Measurements from ENCODE around the gene KIAA1191.
A peak's percentile ranks its signal among the peaks of the same experiment; 100 is the strongest.

The KIAA1191 gene

DNA sequence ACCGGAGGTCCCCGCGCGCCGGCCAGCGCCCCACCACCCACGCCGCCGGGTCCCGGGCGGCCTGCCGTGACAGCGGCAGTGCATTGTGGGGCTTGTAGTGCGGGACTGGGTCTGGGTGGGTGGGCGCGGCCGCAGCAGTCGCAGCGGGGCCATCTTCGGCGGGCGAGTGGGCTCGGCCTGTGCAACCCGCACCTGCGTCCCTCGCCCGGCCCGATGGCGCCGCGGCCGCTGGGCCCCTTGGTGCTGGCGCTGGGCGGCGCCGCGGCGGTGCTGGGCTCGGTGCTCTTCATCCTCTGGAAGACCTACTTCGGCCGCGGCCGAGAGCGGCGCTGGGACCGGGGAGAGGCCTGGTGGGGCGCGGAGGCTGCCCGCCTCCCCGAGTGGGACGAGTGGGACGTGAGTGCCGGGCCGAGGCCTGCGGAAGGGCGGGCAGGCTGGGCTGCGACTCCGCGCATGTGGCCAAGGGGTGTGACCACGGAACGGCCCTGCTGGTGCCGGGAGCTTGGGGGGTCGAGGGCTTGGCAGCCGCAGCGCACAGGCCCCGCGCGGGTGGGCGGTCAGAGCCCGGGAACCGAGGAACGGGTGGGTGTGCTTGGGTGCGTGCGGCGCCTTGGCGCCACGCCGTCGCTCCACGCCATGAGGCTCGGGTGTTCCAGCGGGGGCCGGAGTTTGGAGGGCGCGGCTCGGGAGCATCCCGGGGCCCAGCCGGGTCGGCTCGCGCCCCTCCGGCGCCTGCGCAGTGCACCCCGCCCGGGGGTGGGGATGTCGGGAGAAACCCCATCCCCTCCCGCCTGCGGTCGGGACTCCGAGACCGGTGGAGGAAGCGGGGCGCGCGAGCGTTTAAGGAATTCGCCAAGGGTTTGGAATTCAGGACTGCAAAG is 4.0 kb upstream of the KIAA1191 start, which contains the start of gene ARL10:
Gene ARL10, plus strand, starts transcription at position 137 of the 881 bp plus-strand sequence. Its CDS starts 77 bp downstream, at position 214.
- peak; percentile 66 for DNase-seq

DNA sequence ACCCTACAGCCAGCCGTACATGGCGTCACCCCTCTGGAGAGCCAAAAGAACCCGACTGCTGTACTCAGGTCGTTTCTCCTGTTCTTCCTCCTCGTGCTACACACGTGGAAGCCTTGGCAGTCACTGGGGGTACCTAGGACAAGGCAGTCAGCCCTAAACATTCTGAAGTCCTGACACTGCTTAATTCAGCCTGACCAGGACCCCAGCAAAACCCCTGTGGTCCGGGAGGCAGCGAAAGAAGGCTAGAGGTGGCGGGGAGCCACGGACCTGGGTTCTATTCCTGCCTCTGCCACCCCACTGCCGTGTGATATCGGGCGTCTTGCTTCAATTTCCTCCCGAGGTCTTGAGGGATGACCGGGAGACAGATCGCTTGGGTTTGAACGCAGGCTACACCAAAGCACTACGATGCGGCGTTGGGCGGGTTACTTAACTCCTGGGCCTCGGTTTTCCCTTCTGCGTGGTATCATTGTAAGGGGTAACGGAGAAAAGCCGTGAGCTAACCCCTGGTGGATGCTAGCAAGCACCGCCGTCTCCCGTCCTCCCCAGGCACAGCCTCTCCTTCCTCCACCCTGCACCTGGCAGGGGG is 3.3 kb upstream of the KIAA1191 start:
- no peak for DNase-seq

DNA sequence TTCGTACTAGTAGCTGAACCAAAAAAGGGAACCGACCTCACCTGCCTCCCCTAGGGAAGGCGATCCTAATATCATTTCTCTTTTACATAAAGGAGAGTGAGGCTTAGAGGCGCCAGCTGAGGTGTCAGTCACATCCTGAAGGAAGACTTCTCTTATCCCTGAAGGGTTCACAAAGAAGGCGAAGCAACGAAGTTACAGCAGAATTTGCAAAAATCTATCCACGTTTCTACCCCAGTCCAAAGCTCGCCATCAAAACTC is 598 bp upstream of the KIAA1191 start:
- no peak for DNase-seq

DNA sequence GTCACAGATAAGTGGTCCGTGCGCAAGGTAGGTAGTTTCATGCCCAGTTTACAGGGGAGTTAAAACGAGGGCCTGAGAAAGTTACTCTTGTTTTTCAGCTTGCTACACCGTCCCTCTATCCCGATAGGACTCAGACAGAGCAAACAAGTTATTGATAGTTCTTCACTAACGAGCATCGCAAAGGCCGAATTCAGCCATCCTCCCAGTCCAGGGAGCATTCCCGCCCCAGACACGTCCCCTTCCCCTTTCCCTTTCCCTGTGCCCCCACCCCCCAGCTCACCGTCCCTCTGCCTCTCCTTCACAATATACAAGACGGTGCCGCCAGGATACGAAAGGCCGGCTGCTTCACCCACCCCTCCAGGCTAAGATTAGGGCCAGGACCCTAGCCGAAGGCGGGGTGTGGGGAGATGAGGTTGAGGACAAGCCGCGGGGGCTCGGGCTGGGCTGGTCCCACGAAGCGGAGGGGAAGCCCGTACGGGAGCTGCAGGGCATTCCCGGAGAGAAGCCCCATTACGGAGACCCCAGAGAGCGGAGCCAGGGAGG is 599 bp downstream of the KIAA1191 start:
- DNase-seq = peak; percentile 60

DNA sequence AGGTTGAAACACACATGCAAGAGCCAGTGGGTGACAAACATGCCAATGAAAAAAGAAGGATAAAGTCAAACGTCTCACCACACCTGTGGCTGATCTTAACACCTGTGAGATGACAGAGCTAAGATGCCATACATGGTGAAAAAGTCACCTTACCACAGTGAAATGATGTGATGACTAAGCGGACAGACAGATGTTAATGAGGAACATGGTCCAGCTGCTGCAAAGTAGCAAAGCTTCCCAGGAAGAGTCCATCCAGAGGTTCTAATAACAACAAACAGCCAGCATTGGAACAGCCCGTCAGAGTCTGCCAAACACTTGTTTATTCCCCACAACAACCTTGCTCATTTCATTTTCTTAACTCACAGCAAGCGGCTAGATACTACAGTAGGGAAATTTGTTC is 1.9 kb downstream of the KIAA1191 start:
- DNase-seq = no peak

DNA sequence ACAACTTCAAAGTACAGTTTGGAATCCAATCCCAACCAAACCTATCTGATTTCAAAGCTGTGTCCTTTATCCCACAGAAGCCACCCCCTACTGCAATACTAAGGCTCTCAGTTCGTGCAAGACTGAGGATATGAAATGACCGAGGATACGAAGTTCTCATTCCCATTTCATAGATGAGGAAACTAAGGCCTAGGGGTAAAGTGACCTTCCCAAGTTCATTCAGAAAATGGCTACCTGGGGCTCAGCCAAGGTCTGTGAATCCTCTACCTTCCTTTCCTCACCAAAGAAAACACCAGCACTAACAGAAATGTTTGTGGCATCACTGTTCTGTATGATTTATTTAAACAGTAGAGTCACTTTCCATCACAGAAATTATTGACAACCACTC is 5.4 kb downstream of the KIAA1191 start:
- no peak for DNase-seq

DNA sequence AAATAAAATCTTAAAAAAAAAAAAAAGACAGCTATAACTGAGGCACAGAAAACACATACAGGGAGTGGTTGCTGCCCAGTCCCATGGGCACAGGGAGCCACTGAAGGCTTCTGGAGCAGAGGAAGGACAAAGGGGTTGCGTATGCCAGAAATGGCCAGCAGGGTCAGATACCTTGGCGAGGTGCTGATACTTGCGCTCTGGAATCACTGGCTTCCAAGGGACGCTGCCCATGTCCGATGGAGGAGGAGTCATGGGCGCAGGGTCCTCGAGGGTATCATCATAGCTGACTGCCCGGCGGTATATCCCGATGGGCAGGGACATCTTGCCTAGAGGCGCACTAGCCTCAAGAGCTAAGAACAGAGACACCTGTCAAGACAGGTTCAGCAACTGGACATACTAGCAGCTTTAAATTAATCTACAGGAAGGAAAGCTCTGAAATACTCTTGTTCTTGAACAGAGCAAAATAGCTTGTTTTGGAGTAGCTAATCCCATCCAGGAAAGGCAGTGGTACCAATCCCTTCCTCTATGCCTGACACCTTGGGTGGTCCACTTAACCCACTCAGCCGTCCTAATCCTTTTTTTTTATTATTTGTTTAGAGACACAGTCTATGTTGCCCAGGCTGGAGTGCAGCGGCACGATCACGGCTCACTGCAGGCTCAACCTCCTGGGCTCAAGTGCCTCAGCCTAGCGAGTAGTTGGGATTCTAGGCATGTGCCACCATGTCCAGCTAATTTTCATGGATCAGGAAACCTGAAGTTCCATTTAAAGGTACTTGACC is 6.0 kb downstream of the KIAA1191 start:
- no peak for DNase-seq

DNA sequence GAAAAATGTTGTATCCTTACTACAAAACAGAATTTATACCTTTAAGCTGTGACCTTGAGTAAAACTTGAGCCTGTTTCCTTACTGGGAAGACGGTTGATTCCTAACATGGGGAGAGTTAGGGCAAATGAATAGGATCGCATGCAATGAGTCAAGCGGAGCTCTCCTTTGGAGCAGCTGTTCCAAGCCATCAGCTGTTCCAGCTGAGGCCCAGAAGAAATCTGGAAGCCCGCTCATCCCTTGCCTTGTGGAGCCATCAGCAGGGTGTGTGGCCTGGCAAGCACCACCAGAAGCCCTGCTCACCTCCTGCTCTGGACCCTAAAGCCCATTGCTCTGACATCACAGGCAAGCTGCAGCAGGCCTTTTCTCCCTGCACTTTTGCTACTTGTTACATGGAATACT is 8.0 kb downstream of the KIAA1191 start:
- no peak for DNase-seq

DNA sequence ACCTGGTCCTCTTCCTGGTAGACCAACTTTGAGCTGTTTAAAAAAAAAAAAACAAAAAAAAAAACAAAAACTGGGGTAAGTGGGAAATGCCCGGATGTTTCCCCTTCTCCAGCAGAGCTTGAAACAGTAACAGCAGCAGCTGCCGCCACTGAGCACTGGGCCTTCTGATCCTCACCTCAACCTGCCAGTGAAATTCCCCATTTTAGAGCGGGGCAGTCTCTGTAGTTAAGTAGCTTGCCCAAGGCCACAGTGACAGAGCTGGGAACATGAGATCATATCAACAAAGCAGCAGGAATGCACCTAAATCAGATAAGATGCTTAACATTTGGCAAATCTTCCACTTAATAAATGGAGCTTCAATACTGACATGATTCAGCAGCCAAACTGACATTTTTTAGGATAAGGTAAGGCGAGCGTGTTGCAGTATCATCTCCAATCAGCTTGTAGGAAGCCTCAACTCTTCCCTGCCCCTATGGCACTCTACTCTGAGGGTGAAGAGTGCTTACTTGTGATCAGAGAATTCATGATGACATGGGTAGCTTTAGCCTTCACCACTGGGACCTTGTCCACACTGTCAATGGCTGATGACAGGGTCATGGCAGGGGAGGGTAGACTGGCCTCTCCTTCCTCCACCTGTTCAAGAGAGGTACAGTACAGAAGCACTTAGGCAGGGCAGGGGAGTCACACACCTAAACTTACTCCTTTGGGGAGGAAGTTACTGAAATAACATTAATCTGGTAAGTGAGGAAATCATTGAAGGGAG is 9.3 kb downstream of the KIAA1191 start:
- DNase-seq = peak; percentile 74

DNA sequence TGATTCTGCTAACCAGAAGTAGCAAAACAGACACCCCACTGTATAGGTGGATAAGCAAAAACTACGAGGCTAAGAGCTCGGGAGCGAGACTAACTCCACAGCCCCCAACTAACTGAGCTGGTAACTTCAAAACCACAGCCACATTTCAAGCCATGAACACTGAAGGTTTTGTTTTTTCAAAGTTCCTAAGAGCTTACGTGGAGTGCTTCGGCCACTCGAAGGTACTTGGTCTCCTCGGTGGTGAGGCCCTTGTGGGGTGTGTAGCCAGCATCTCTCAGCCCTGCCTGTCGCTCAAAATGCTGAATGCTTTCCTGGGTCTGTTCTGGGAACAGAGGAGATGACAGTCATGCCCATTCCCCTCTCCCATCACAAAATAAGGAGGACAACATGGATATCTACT is 11.1 kb downstream of the KIAA1191 start:
- no peak for DNase-seq

DNA sequence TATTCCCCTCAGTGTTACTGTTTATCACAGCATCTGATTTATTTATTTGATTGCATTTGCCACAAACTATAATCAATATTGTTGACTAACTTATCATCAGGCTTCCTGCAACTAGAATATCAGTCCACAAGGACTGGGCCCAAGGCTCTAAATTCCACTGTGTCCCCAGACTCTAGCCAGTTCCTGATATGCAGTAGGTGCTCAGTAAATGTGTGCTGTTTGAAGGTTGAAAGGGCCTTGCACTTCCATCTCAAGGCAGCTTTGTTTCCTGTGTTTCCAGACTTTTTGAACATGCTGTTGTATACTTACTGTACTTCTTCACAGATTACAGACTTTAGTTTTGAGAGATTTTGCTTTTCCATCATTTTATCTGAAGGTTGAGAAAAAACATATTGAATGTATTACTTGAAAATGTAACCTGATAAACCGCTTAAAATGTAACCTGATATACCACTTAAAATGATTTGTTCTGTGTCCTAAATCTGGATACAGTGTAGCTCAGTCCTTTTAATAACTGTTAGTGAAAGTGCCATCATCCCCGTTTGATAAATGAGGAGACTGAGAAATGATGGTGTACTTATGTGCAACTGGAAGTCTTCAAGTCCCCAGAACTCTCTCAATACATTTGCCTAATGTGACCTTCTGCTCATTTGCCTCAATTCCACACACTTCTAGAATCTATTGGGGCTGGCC is 18.7 kb downstream of the KIAA1191 start:
- DNase-seq = no peak

DNA sequence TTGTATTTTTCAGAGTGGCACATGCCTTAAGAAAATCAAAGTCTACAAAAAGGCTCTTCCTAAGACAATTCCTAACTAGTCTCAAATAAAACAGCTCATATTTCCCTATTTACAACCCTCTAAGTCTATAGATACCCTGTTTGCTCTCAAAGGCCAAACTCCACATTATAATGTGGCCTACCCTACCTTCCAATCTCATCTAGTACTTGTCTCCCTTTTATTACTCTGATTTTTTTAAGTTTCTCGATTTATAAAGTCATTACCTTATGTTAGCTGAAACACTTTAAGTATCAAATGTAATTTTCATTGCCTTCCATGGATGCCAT is 19.4 kb downstream of the KIAA1191 start:
- DNase-seq = no peak

DNA sequence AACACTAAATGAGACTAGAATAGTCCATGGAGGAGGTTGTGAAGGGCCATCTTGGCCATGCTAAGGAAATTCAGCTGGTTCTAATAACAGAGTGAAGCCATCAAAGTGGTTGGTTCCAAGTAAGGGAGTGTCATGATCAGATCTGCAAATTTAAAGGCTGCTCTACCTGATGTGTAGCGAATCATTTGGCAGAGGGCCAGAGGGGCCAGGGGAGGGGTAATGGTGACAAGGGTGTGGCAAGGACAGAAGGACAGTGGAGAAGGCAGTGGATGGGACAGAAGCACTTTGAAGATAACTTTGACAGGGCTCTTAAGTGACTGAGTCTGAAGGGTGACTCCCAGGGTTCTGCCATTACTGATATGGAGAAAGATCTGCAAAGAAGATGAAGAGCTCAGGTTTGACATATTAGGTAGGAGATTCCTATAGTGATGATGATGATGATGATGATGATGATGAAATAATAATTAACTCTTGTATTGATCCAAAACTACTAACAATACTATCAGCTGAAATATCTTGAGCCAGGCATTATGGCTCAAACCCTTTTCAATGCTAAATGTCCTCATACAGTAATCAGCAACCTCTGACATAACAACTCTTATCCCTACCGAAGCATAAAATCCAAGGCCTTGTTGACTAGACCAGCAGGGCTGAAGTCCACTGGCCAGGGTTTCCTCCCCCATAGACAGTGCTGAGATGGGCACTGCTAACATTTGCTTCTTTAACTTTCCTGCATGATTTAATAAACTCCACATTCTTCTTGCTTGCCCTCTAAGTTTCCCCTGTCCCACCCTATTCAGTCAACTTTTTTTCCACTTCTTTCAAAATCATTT is 20.0 kb downstream of the KIAA1191 start:
- DNase-seq = no peak

DNA sequence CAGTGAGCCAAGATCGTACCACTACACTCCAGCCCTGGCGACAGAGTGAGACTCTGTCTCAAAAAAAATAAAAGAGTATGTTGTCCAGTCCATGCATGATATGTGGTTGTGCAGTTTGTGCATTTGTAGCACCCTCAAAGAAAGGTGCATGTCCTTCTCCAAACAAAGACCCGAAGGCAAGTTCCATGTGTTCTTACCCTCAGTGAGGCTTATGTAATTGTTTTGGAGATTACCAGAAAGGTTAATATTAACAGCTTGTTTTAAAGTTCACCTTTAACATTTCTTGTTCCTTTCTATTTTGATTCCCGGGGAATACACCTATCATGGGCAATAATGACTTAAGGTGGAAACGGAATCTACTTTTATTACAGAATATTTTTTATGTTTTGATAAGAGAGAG is 22.3 kb downstream of the KIAA1191 start:
- no peak for DNase-seq

DNA sequence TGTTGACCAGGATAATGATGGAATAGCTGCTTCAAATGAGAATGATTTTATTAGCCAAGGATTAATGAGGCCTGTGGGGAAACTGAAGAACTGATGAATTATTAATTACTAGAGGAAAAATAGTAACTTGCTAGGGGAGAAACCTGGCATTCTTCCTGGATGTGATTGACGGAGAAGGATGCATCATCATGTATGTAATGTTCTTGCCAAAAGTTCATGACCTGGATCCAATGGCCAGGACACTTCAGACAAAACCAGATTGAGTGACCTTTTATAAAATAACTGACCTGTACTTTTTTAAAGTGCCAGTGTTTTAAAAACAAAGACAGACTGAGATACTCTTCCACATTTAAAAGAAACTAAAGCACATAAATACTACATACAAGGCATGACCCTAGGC is 23.7 kb downstream of the KIAA1191 start:
- DNase-seq = no peak

DNA sequence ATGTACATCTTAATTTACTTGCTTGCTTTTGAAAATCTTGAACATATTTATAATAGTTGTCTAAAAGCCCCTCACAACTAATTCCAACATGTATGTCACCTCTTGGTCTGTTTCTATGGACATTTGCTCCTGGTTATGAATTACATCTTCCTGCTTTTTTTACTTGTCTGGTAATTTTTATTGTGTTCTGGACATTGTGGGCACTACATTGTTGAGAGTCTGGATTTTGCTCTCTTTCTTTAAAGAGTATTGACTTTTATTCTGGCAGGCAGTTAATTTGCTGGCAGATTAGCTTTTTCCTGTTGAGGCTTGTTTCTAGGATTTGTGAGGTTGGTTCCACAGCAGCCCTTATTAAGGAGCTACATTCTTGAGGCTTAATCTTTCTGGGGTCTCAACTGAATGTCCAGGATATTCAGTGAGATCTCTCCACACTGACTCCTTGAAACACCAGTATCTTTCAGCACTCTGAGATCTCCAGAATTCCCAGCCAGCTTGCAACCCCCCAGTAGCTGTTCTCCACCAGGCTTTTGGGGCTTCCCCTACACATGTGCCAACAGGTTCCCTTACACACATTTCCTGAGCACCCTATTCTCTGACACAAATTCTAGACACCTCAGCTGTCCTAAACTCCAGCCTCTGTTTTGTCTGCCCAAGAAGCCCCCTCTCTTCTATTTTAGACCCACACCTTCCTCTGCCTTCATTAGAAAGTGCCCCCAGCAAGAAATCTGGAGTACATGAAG is 27.4 kb downstream of the KIAA1191 start:
- no peak for DNase-seq

DNA sequence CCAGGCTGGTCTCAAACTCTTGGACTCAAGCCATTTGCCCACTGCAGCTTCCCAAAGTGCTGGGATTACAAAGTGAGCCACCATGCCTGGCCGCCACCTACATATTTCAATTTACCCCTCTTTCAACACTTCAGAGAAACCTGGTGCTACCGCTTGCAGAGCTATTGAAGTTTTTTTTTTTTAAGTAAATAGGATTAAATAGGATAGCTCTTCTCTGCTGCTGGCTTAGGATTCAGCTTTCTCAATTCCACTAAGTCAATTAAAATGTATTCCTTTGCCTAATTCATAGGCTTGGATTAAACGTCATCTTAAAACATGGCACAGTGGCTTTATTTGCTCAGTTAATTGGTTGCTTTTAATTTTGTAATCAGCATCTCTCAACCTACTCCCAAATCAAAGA is 41.0 kb downstream of the KIAA1191 start:
- DNase-seq = no peak

DNA sequence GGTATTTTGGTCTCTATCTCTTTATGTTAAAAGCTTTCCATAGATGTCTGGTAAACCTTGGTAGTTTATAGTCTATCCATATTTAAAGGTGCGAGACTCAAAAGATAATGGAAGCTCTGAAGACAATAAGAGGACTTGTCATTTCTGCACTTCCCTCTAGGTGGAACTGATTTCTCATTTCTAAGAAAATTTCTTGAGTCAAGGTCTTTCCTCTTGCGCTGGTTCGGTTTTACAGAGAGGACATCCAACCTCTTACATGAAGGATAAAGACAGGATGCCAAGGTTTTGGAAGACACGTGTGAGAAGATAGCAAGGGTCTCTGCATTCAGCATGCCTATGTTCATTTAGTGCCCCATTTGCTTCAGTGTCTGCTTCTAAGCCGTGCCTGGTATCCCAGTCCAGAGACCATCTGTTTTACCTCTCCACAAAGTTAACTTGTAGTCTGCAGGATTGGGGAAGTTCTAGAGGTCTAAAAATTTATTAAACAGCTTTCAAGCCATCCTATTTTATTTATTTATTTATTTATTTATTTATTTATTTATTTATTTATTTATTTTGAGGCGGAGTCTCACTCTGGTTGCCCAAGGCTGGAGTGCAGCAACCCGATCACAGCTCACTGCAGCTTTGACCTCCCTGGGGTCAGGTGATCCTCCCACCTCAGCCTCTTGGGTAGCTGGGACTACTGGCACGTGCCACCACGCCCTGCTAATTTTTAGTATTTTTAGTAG is 41.6 kb downstream of the KIAA1191 start:
- no peak for DNase-seq

DNA sequence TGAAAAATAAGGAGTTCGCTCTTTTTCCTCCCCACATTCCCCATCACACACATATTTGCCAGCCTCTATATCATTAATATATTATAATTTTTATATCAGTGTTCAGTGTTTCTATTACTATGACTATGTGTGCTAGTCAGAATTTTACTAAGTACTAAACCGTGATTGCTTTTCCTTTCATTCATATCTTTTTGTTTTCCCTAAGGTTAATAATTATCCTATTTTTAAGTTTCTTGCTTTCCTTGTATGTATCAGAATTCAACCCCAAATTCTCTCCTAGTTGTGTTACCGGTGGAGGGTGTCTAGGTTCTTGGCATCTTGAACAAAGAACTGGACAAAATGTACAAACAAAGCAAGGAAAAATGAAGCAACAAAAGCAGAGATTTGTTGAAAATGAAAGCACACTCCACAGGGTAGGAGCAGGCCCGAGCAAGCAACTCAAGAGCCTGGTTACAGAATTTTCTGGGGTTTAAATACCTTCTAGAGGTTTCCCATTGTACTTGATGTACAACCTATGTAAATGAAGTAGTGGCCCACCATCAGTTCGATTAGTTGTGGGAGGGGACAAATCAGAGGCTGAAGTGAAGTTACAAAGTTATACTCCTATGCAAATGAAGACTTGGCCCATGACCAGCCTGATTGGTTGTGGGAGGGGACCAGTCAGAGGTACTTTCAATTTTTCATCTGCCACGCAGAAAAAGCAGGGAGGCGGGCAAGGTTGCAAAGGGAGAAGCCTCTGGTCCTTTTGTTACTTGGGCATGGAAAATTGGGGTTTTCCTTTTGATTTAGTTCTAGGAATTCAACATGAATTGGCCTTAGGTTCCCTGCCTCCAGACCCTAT is 43.8 kb downstream of the KIAA1191 start:
- DNase-seq = no peak
